ENCODE data around the gene LRPAP1. TPM values are rescaled to one million over a fixed set of nuclear protein-coding genes. Genes with fewer than 3 reads are reported as not detected.

LRPAP1 gene
- total RNA-seq, 1 experiment from 2014 or later = 109 TPM

GRCh38 chr4:3573131-3573530 is 40.9 kb upstream of the LRPAP1 start:
- no peak overlapping the region for H3K4me2 ChIP-seq (ENCODE audit: low read length)
- H3K4me3 ChIP-seq (replicated peaks in 1 of 2; ENCODE audit: low read depth in 1 of 2, low read length in 2 of 2) = no peak overlapping the region
- no peaks in the 10 kb centered on the region for H3K36me3 ChIP-seq (ENCODE audit: control insufficient read depth in 1 of 2, insufficient read depth in 2 of 2, low read length in 2 of 2)
- TF ChIP-seq ATF3 (IDR thresholded peaks at IDR 0.05) = no peak
- TF ChIP-seq TCF7L2 (IDR thresholded peaks at IDR 0.05; ENCODE audit: borderline replicate concordance, extremely low read depth, insufficient read depth, insufficient read length) = no peak
- no peak for TF ChIP-seq EZH2 (IDR thresholded peaks at IDR 0.05)
- TF ChIP-seq ZNF274 (IDR thresholded peaks at IDR 0.05; ENCODE audit: low read depth, low read length) = no peak
- no peak for TF ChIP-seq ZBTB33 (IDR thresholded peaks at IDR 0.05; ENCODE audit: extremely low read depth, insufficient replicate concordance, low read length)
- no peak for TF ChIP-seq EGR1 (IDR thresholded peaks at IDR 0.05; ENCODE audit: low read depth)
- TF ChIP-seq REST (IDR thresholded peaks at IDR 0.05; ENCODE audit: low read depth) = no peak
- TF ChIP-seq FOSL1 (IDR thresholded peaks at IDR 0.05; ENCODE audit: low read depth) = no peak
- no peak for TF ChIP-seq EZH2phosphoT487 (IDR thresholded peaks at IDR 0.05; ENCODE audit: borderline replicate concordance)
- TF ChIP-seq MAX (IDR thresholded peaks at IDR 0.05) = no peak
- TF ChIP-seq SRF (IDR thresholded peaks at IDR 0.05; ENCODE audit: low read depth) = no peak
- no peak for TF ChIP-seq POLR2AphosphoS5 (IDR thresholded peaks at IDR 0.05; ENCODE audit: low read depth, low read length)
- no peak for TF ChIP-seq SP1 (IDR thresholded peaks at IDR 0.05; ENCODE audit: low read depth)
- TF ChIP-seq RAD21 (IDR thresholded peaks at IDR 0.05; ENCODE audit: low read depth) = no peak
- no peak for TF ChIP-seq YY1 (IDR thresholded peaks at IDR 0.05; ENCODE audit: extremely low read depth, insufficient replicate concordance, low read depth, low read length)
- TF ChIP-seq JUND (IDR thresholded peaks at IDR 0.05) = no peak
- intact Hi-C loops (cut with micrococcal nuclease) = no loop called here
- no peaks in the 10 kb centered on the region for H3K9me3 ChIP-seq (ENCODE audit: control insufficient read depth in 1 of 2, insufficient read depth in 1 of 2, low read depth in 1 of 2, low read length in 2 of 2)
- BruUV-seq (replicated peaks) = no TSS peak
- no peak overlapping the region for H3K27ac ChIP-seq (ENCODE audit: low read depth, low read length)
- no peaks in the 10 kb centered on the region for H4K20me1 ChIP-seq (ENCODE audit: insufficient read depth)
- no peaks in the 10 kb centered on the region for H3K4me1 ChIP-seq (ENCODE audit: control insufficient read depth in 1 of 2, insufficient read depth in 2 of 2, low read length in 2 of 2)
- DNase-seq (ENCODE audit: low read depth, low spot score) = no peak
- ATAC-seq = no peak
- POLR2A ChIA-PET = no interaction called here
- RAD21 ChIA-PET (ENCODE audit: low non-redundant PET in 1 of 2, low total read pairs in 2 of 2, uncharacterized antibody in 2 of 2, unreplicated experiment in 2 of 2) = no interaction called here
- H3K9me2 ChIP-seq (ENCODE audit: insufficient read depth) = no peaks in the 10 kb centered on the region
- CTCF ChIA-PET = no interaction called here
- no peak overlapping the region for H2AFZ ChIP-seq (ENCODE audit: low read depth, low read length, poor library complexity, severe bottlenecking)
- H3K27me3 ChIP-seq (ENCODE audit: insufficient read depth, low read length) = no peaks in the 10 kb centered on the region
- H3K79me2 ChIP-seq (ENCODE audit: insufficient read depth, low read length) = no peaks in the 10 kb centered on the region
- H3K9ac ChIP-seq (ENCODE audit: low read length) = no peak overlapping the region

All from HCT116 (cell line).